ENCODE data around the gene AHCYL2.

DNA sequence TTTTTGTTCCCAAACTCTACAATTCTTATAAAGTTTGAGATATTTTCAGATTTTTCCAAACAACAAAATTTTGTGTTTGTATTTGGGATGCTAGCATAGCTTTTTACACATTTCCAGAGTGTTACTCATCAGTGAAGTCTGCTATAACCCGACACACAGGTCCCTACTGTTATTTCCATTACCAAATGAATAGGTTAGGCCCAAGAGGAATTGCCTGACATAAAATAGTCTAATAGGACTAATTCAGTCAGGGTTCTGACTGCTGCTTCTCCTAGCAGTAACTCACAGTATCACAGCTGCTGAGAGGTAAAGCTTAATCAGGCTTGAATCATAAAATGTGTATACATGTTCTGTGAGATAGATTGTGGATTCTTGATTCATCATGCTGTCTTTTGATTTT lies 160.3 kb downstream of the AHCYL2 start:
- TF ChIP-seq, protein P1, sequence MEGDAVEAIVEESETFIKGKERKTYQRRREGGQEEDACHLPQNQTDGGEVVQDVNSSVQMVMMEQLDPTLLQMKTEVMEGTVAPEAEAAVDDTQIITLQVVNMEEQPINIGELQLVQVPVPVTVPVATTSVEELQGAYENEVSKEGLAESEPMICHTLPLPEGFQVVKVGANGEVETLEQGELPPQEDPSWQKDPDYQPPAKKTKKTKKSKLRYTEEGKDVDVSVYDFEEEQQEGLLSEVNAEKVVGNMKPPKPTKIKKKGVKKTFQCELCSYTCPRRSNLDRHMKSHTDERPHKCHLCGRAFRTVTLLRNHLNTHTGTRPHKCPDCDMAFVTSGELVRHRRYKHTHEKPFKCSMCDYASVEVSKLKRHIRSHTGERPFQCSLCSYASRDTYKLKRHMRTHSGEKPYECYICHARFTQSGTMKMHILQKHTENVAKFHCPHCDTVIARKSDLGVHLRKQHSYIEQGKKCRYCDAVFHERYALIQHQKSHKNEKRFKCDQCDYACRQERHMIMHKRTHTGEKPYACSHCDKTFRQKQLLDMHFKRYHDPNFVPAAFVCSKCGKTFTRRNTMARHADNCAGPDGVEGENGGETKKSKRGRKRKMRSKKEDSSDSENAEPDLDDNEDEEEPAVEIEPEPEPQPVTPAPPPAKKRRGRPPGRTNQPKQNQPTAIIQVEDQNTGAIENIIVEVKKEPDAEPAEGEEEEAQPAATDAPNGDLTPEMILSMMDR (IDR thresholded peaks at IDR 0.05), result no peak
- TF ChIP-seq POLR2A (IDR thresholded peaks at IDR 0.05), result no peak
